DND-41 (cell line): Measurements from ENCODE around the gene KLHL1.

Experiments used
- EZH2 ChIP-seq: IDR thresholded peaks from 3 replicates; pipeline ENCODE4 v1.6.1; 2012; ENCODE audit warnings: borderline replicate concordance, low read depth, mild to moderate bottlenecking, moderate library complexity, low read length, inconsistent platforms; ENCODE audit not compliant: severe bottlenecking
- TF ChIP-seq, protein P1 (sequence below): IDR thresholded peaks from 2 replicates; pipeline ENCODE4 v1.5.1; 2012; ENCODE audit warnings: borderline replicate concordance, low read length, moderate library complexity, mild to moderate bottlenecking; ENCODE audit not compliant: poor library complexity, severe bottlenecking; ENCODE audit errors: extremely low read depth

DNA sequence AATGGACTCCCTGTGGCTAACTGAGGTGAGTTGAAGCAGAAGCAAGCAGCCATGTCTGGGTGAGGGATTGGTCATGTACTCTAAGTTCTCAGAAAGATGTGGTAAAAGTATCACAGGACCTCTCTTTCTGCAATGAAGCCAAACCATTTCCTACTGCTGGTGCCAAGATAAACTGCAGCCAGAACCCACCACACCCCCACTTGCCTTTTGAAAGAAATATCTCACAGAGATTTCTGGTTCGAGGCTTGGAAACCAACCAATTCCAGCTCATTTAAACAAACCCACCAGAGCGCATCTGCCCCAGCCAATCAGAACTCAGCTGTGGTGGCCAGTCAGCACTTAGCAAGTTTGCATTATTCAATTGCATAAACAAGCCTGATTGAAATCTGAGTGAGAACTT is 205.2 kb downstream of the KLHL1 start:
- TF ChIP-seq, protein P1, sequence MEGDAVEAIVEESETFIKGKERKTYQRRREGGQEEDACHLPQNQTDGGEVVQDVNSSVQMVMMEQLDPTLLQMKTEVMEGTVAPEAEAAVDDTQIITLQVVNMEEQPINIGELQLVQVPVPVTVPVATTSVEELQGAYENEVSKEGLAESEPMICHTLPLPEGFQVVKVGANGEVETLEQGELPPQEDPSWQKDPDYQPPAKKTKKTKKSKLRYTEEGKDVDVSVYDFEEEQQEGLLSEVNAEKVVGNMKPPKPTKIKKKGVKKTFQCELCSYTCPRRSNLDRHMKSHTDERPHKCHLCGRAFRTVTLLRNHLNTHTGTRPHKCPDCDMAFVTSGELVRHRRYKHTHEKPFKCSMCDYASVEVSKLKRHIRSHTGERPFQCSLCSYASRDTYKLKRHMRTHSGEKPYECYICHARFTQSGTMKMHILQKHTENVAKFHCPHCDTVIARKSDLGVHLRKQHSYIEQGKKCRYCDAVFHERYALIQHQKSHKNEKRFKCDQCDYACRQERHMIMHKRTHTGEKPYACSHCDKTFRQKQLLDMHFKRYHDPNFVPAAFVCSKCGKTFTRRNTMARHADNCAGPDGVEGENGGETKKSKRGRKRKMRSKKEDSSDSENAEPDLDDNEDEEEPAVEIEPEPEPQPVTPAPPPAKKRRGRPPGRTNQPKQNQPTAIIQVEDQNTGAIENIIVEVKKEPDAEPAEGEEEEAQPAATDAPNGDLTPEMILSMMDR, result no peak
- no peak for TF ChIP-seq EZH2
